Measurements from ENCODE around the gene IQSEC3.

IQSEC3 gene

GRCh38 chr12:219891-220352 is 153.4 kb downstream of the IQSEC3 start:
- no peak overlapping the region for H3K27ac ChIP-seq
- TF ChIP-seq CTCF (conservative IDR thresholded peaks at IDR 0.05), result peak; percentile 89
- no peak for TF ChIP-seq ZFX (IDR thresholded peaks at IDR 0.05)

- TF ChIP-seq CTCF (conservative IDR thresholded peaks at IDR 0.05), result no peak
Measured at GRCh38 chr12:220491-220890, 153.9 kb downstream of the IQSEC3 start.

GRCh38 chr12:220946-221550 is 154.5 kb downstream of the IQSEC3 start:
- H3K27ac ChIP-seq, result no peak overlapping the region
- TF ChIP-seq ZFX (IDR thresholded peaks at IDR 0.05) (no peak), CTCF (conservative IDR thresholded peaks at IDR 0.05) (no peak)

More at GRCh38 chr12:220491-220890, 153.9 kb downstream of the IQSEC3 start:
- no peak overlapping the region for H3K27ac ChIP-seq

DNA sequence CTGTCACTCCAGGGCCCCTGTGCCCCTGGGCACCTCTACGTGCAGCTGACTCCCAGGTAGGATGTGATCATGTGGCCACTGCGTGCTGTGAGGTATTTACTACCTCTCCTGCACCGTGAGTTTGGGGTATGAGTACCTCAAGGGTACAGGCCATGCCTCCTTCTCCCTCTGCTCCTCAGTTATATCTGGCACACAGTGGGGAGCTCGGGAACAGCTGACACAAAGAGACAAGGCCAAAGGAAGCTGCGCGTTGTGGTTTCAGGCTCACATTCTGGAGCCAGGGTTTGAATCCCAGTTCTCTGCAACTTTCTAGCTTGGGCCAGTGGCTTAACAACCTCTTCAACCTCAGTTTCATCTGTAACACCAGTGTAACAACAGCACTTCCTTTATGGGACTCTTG is 155.2 kb downstream of the IQSEC3 start:
- H3K27ac ChIP-seq, result no peak overlapping the region
- TF ChIP-seq CTCF (conservative IDR thresholded peaks at IDR 0.05) (no peak), ZFX (IDR thresholded peaks at IDR 0.05) (no peak)

DNA sequence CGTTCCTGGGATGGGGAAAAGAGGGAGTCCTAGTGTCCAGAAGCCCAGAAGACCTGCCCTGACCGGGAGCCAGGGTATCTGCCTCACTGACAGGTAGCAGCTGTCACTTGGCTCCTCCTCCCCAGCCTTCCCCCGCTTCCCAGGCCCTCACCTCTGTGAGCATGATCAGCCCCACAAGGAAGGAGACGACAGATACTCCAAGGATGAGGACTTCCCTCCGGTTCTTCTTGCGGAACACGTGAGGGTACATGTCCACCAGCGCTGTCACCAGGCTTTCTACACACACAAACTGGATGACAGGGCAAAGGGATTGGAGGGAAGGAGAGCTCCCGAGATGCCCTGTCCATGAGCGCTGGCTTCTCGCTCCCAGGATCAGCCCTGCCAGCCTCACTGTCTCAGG is 157.3 kb downstream of the IQSEC3 start:
- no peak for TF ChIP-seq ZFX (IDR thresholded peaks at IDR 0.05)
- no peak for TF ChIP-seq CTCF (conservative IDR thresholded peaks at IDR 0.05)
- no peak overlapping the region for H3K27ac ChIP-seq

- H3K27ac ChIP-seq, result no peak overlapping the region
- TF ChIP-seq CTCF (conservative IDR thresholded peaks at IDR 0.05) (no peak), ZFX (IDR thresholded peaks at IDR 0.05) (no peak)
Measured at GRCh38 chr12:224330-224729, 157.8 kb downstream of the IQSEC3 start.

DNA sequence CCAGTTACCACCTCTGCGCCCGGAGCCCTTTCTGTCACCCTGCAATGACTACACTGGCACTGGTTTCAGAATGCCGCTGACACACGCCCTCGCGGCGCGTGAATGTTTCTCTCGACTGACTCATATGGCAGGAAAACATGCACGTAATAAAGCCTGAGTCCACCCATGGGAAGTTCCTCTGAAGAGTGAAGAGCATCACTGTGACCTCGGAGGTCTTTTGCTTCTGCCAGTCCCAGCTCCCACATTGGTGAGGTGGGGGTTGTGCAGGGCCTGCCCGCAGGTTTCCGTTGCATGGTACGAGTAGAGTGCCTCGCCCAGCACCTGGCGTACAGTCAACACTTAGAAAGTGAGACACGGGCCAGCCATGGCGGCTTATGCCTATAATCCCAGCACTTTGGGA is 158.4 kb downstream of the IQSEC3 start:
- no peak for TF ChIP-seq ZFX (IDR thresholded peaks at IDR 0.05)
- no peak for TF ChIP-seq CTCF (conservative IDR thresholded peaks at IDR 0.05)
- no peak overlapping the region for H3K27ac ChIP-seq
